HCT116 (cell line): ENCODE measurements around the gene DNAJB13. TPM values are rescaled to one million over a fixed set of nuclear protein-coding genes. Genes with fewer than 3 reads are reported as not detected.

ENCODE experiments used
- ATAC-seq: fragments of 200-7000 bp; cut with Tn5 transposase; 2 replicates; pipeline ENCODE4 v1.9.1; 2020; ENCODE audit warnings: mild to moderate bottlenecking, moderate library complexity
- BruUV-seq: library from RNA; stranded (reverse); fragments of 400-500 nt; replicated peaks from 2 replicates; lab custom pipeline; 2021; lab: Mats Ljungman, UMichigan
- CTCF ChIA-PET: fragments of 300-600 bp; sonication (Branson Sonifier 250); formaldehyde crosslinking; loops from one replicate; lab custom pipeline; 2021; ENCODE audit warnings: antibody characterized with exemption; lab: Charles Lee
- POLR2A ChIA-PET: fragments of 300-600, 350-600 bp; sonication (Branson Sonifier 250); formaldehyde crosslinking; loops from one replicate; lab custom pipeline; 2021; ENCODE audit warnings: antibody characterized with exemption; lab: Charles Lee
- RAD21 ChIA-PET, 2 experiments: fragments of 300-600 bp; sonication (Branson Sonifier 250); formaldehyde crosslinking; loops; one replicate each; lab custom pipeline; 2023; ENCODE audit warnings: low total read pairs in 2 of 2; ENCODE audit not compliant: uncharacterized antibody in 2 of 2, unreplicated experiment in 2 of 2, low non-redundant PET in 1 of 2; lab: Charles Lee
- DNase-seq: peaks from one replicate; pipeline ENCODE4 v3.0.0-alpha.2; 2010; ENCODE audit warnings: low read depth, low spot score
- H2AFZ ChIP-seq: fragments of 200-600 bp; shearing (Covaris generic), sonication (generic); 2 replicates; pipeline ENCODE4 v1.6.1; 2017; ENCODE audit warnings: low read depth, mixed run types, mixed read lengths, antibody characterized with exemption, low read length; ENCODE audit not compliant: poor library complexity, severe bottlenecking
- H3K27ac ChIP-seq: 2 replicates; pipeline ENCODE4 v1.5.1; 2012; ENCODE audit warnings: low read depth, low read length
- H3K27me3 ChIP-seq: fragments of 200-600 bp; sonication (generic); 2 replicates; pipeline ENCODE4 v1.6.1; 2016; ENCODE audit warnings: mixed run types, low read length, mixed read lengths; ENCODE audit not compliant: insufficient read depth
- H3K36me3 ChIP-seq, 2 experiments: fragments of 200-500 bp in 1 of 2; fragments of 200-600 bp in 1 of 2; sonication (Bioruptor generic) in 1 of 2; sonication (generic) in 1 of 2; 2 replicates each; pipeline versions ENCODE4 v1.5.1 to v1.6.1; 2014 to 2016; ENCODE audit warnings: low read length in 2 of 2, inconsistent platforms in 1 of 2, mixed read lengths in 1 of 2, mixed run types in 1 of 2; ENCODE audit not compliant: insufficient read depth in 2 of 2, control insufficient read depth in 1 of 2
- H3K4me1 ChIP-seq, 2 experiments: fragments of 200-600 bp in 1 of 2; sonication (generic) in 1 of 2; 2 replicates each; pipeline versions ENCODE4 v1.5.1 to v1.6.1; 2012 to 2017; ENCODE audit warnings: low read length in 2 of 2, inconsistent platforms in 1 of 2, mild to moderate bottlenecking in 1 of 2, mixed read lengths in 1 of 2, mixed run types in 1 of 2, moderate library complexity in 1 of 2; ENCODE audit not compliant: insufficient read depth in 2 of 2, control insufficient read depth in 1 of 2
- H3K4me2 ChIP-seq: fragments of 200-600 bp; sonication (generic); 2 replicates; pipeline ENCODE4 v1.6.1; 2017; ENCODE audit warnings: mixed run types, low read length, mixed read lengths
- H3K4me3 ChIP-seq, 2 experiments: fragments of 200-600 bp in 1 of 2; sonication (generic) in 1 of 2; replicated peaks in 1 of 2; 2 replicates each; pipeline ENCODE4 v1.5.1; 2011 to 2016; ENCODE audit warnings: low read length in 2 of 2, control low read depth in 1 of 2, low read depth in 1 of 2, mild to moderate bottlenecking in 1 of 2, mixed read lengths in 1 of 2, mixed run types in 1 of 2
- H3K79me2 ChIP-seq: fragments of 200-600 bp; sonication (generic); 2 replicates; pipeline ENCODE4 v1.6.1; 2017; ENCODE audit warnings: mild to moderate bottlenecking, mixed run types, low read length, moderate library complexity, mixed read lengths; ENCODE audit not compliant: insufficient read depth
- H3K9ac ChIP-seq: fragments of 200-600 bp; sonication (generic); 2 replicates; pipeline ENCODE4 v1.6.1; 2016; ENCODE audit warnings: low read length, mixed read lengths
- H3K9me2 ChIP-seq: fragments of 200-600 bp; sonication (generic), shearing (Covaris generic); 2 replicates; pipeline ENCODE4 v1.6.1; 2017; ENCODE audit warnings: mixed run types, mild to moderate bottlenecking, moderate library complexity; ENCODE audit not compliant: insufficient read depth
- H3K9me3 ChIP-seq, 2 experiments: fragments of 200-500 bp in 1 of 2; fragments of 200-600 bp in 1 of 2; sonication (Bioruptor generic) in 1 of 2; sonication (generic) in 1 of 2; 2 replicates each; pipeline ENCODE4 v1.6.1; 2014 to 2017; ENCODE audit warnings: low read length in 2 of 2, mixed read lengths in 2 of 2, inconsistent platforms in 1 of 2, low read depth in 1 of 2, mild to moderate bottlenecking in 1 of 2, mixed run types in 1 of 2, moderate library complexity in 1 of 2; ENCODE audit not compliant: control insufficient read depth in 1 of 2, insufficient read depth in 1 of 2
- H4K20me1 ChIP-seq: fragments of 200-600 bp; sonication (generic), shearing (Covaris generic); 2 replicates; pipeline ENCODE4 v1.6.1; 2017; ENCODE audit warnings: mixed run types, mild to moderate bottlenecking, moderate library complexity; ENCODE audit not compliant: insufficient read depth
- ATF3 ChIP-seq: IDR thresholded peaks from 2 replicates; pipeline ENCODE4 v1.6.1; 2012
- CEBPB ChIP-seq: IDR thresholded peaks from 2 replicates; pipeline ENCODE4 v1.6.1; 2012; ENCODE audit warnings: low read depth
- EGR1 ChIP-seq: IDR thresholded peaks from 2 replicates; pipeline ENCODE4 v1.6.1; 2012; ENCODE audit warnings: low read depth
- EZH2phosphoT487 ChIP-seq: fragments of 200-600 bp; IDR thresholded peaks from 2 replicates; pipeline ENCODE4 v1.6.1; 2018; ENCODE audit warnings: antibody characterized with exemption, borderline replicate concordance
- FOSL1 ChIP-seq: IDR thresholded peaks from 2 replicates; pipeline ENCODE4 v1.6.1; 2012; ENCODE audit warnings: low read depth
- JUND ChIP-seq: IDR thresholded peaks from 2 replicates; pipeline ENCODE4 v1.6.1; 2012
- MAX ChIP-seq: IDR thresholded peaks from 2 replicates; pipeline ENCODE4 v1.6.1; 2012
- SIN3A ChIP-seq: IDR thresholded peaks from 2 replicates; pipeline ENCODE4 v1.6.1; 2012; ENCODE audit warnings: low read depth
- SP1 ChIP-seq: IDR thresholded peaks from 2 replicates; pipeline ENCODE4 v1.6.1; 2012; ENCODE audit warnings: low read depth
- SRF ChIP-seq: IDR thresholded peaks from 2 replicates; pipeline ENCODE4 v1.6.1; 2012; ENCODE audit warnings: low read depth
- TCF7L2 ChIP-seq: IDR thresholded peaks from 2 replicates; pipeline ENCODE4 v1.7.0; 2011; ENCODE audit warnings: borderline replicate concordance, inconsistent platforms; ENCODE audit not compliant: insufficient read depth, insufficient read length; ENCODE audit errors: extremely low read depth
- YY1 ChIP-seq: IDR thresholded peaks from 2 replicates; pipeline ENCODE4 v1.6.1; 2011; ENCODE audit warnings: low read length, low read depth, moderate library complexity, mild to moderate bottlenecking; ENCODE audit not compliant: insufficient replicate concordance; ENCODE audit errors: extremely low read depth
- ZBTB33 ChIP-seq: IDR thresholded peaks from 2 replicates; pipeline ENCODE4 v1.6.1; 2011; ENCODE audit warnings: mild to moderate bottlenecking, low read length, moderate library complexity; ENCODE audit not compliant: insufficient replicate concordance; ENCODE audit errors: extremely low read depth
- ZFX ChIP-seq: fragments of 450-650 bp; IDR thresholded peaks from 2 replicates; pipeline ENCODE4 v1.6.1; 2017
- ZNF274 ChIP-seq: fragments of 200-500 bp; sonication (Bioruptor generic); IDR thresholded peaks from 2 replicates; pipeline ENCODE4 v1.6.1; 2014; ENCODE audit warnings: mild to moderate bottlenecking, low read depth, low read length, inconsistent platforms
- intact Hi-C: fragments of 100-400 bp; cut with micrococcal nuclease; formaldehyde crosslinking; loops from 2 replicates; pipeline ENCODE4 v1.10.0; 2022
- total RNA-seq: library from RNA; stranded (reverse); gene quantifications from one replicate; pipeline ENCODE4 v1.2.1, GENCODE V29; 2021; ENCODE audit not compliant: unreplicated experiment

Gene DNAJB13
- total RNA-seq, 1 experiment from 2014 or later, result 0.22 TPM

GRCh38 chr11:73998846-73999575 lies 48.2 kb downstream of the DNAJB13 start:
- POLR2A ChIA-PET, result no interaction called here

GRCh38 chr11:73999581-74000306 lies 48.9 kb downstream of the DNAJB13 start:
- Histone ChIP-seq H3K27me3 (no peaks in the 10 kb centered on the region), H3K4me1 (no peaks in the 10 kb centered on the region), H3K79me2 (no peaks in the 10 kb centered on the region), H4K20me1 (no peaks in the 10 kb centered on the region), H3K36me3 (no peaks in the 10 kb centered on the region), H3K4me3 (no peak overlapping the region), H3K27ac (no peak overlapping the region), H3K9me2 (no peaks in the 10 kb centered on the region), H3K9me3 (no peaks in the 10 kb centered on the region), H3K9ac (no peak overlapping the region), H3K4me2 (no peak overlapping the region), H2AFZ (no peak overlapping the region)
- ChIA-PET RAD21 (no interaction called here), CTCF (no interaction called here), POLR2A (no interaction called here)
- DNase-seq, result no peak
- BruUV-seq, result no TSS peak
- intact Hi-C loops, result no loop called here
- no peak for ATAC-seq
- TF ChIP-seq EGR1 (no peak), ATF3 (no peak), YY1 (no peak), MAX (no peak), EZH2phosphoT487 (no peak), TCF7L2 (no peak), SRF (no peak), SIN3A (no peak), ZFX (no peak), ZBTB33 (no peak), SP1 (no peak), ZNF274 (no peak), CEBPB (no peak), JUND (no peak), FOSL1 (no peak)

More at GRCh38 chr11:73998846-73999575, 48.2 kb downstream of the DNAJB13 start:
- ATAC-seq (no peak), DNase-seq (no peak)
- no peak overlapping the region for H3K4me2 ChIP-seq
- no peak overlapping the region for H3K9ac ChIP-seq
- no peaks in the 10 kb centered on the region for H3K27me3 ChIP-seq
- H3K9me3 ChIP-seq, result no peaks in the 10 kb centered on the region
- H3K79me2 ChIP-seq, result no peaks in the 10 kb centered on the region
- no peak overlapping the region for H3K27ac ChIP-seq
- intact Hi-C loops, result no loop called here
- BruUV-seq, result no TSS peak
- no peaks in the 10 kb centered on the region for H3K36me3 ChIP-seq
- no peaks in the 10 kb centered on the region for H4K20me1 ChIP-seq
- TF ChIP-seq TCF7L2, result no peak
- TF ChIP-seq EZH2phosphoT487, result no peak
- no peak for TF ChIP-seq YY1
- no peaks in the 10 kb centered on the region for H3K4me1 ChIP-seq
- no peak overlapping the region for H2AFZ ChIP-seq
- H3K9me2 ChIP-seq, result no peaks in the 10 kb centered on the region
- ChIA-PET CTCF (no interaction called here), RAD21 (no interaction called here)
- H3K4me3 ChIP-seq, result no peak overlapping the region
